ENCODE data around the gene ARL6IP6. TPM values are rescaled to one million over a fixed set of nuclear protein-coding genes. Genes with fewer than 3 reads are reported as not detected.
A peak's percentile ranks its signal among the peaks of the same experiment; 100 is the strongest.

ARL6IP6 gene
- total and polyA plus RNA-seq, 2 of the 13 experiments (the other 11 are each of a cell fraction or from before 2014, with no cell fraction given): 45.0 to 65.9 TPM

GRCh38 chr2:152715854-152716428, 2.5 kb upstream of the ARL6IP6 start (continued):
- TF ChIP-seq SNAPC4 (CRISPR knock-in tag; IDR thresholded peaks at IDR 0.05): no peak
- TF ChIP-seq ARID4A (CRISPR knock-in tag; IDR thresholded peaks at IDR 0.05; ENCODE audit: borderline replicate concordance): peak; percentile 29; the same call in 1 of the 2 replicates
- peak; percentile 41; the same call in 1 of the 2 replicates for TF ChIP-seq HNF4A (CRISPR knock-in tag; IDR thresholded peaks at IDR 0.05)
- TF ChIP-seq STAG1 (CRISPR knock-in tag; IDR thresholded peaks at IDR 0.05): 0 out of 2 replicates have a peak, but pooled peaks have one; percentile 29
- TF ChIP-seq HOMEZ (CRISPR knock-in tag; IDR thresholded peaks at IDR 0.05; ENCODE audit: low read depth): peak; percentile 56; the same call in 1 of the 2 replicates
- no peak; the same call in 1 of the 2 replicates for TF ChIP-seq SP140L (CRISPR knock-in tag; IDR thresholded peaks at IDR 0.05; ENCODE audit: borderline replicate concordance)
- TF ChIP-seq ZNF552 (CRISPR knock-in tag; IDR thresholded peaks at IDR 0.05; ENCODE audit: borderline replicate concordance): no peak
- TF ChIP-seq CERS6 (CRISPR knock-in tag; IDR thresholded peaks at IDR 0.05): no peak
- TF ChIP-seq ZNF230 (CRISPR knock-in tag; IDR thresholded peaks at IDR 0.05): no peak
- no peak for TF ChIP-seq BRCA1 (CRISPR knock-in tag; IDR thresholded peaks at IDR 0.05)
- TF ChIP-seq ZNF576 (CRISPR knock-in tag; IDR thresholded peaks at IDR 0.05): no peak
- TF ChIP-seq PHF21A (CRISPR knock-in tag; IDR thresholded peaks at IDR 0.05): no peak
